ENCODE data around the gene YDJC.
"Not testable (repeated sequence)": the region's sequence is repeated elsewhere in the genome, so short reads cannot be mapped to it uniquely, and the experiment has no call there.

YDJC gene

GRCh38 chr22:21602579-21602978, 27.2 kb downstream of the YDJC start:
- no peak for DNase-seq

GRCh38 chr22:21599053-21599893, 30.5 kb downstream of the YDJC start:
- DNase-seq, result no peak

GRCh38 chr22:21598302-21598701, 31.5 kb downstream of the YDJC start:
- no peak for DNase-seq

GRCh38 chr22:21596356-21597135, 33.3 kb downstream of the YDJC start:
- not testable (repeated sequence) for DNase-seq

- no peak for DNase-seq
Measured at GRCh38 chr22:21594865-21595452, 34.9 kb downstream of the YDJC start.

- DNase-seq, result no peak
Measured at GRCh38 chr22:21593406-21594232, 36.2 kb downstream of the YDJC start.

- DNase-seq, result no peak
Measured at GRCh38 chr22:21592422-21592821, 37.4 kb downstream of the YDJC start.

- DNase-seq, result no peak
Measured at GRCh38 chr22:21591695-21592094, 38.1 kb downstream of the YDJC start.

GRCh38 chr22:21590809-21591641, 38.8 kb downstream of the YDJC start:
- DNase-seq, result no peak

GRCh38 chr22:21589396-21589795, 40.4 kb downstream of the YDJC start:
- DNase-seq, result no peak

GRCh38 chr22:21587803-21588611, 41.8 kb downstream of the YDJC start:
- peak; percentile 56 for DNase-seq

GRCh38 chr22:21585389-21585788, 44.4 kb downstream of the YDJC start:
- no peak for DNase-seq

GRCh38 chr22:21582801-21583740, 46.8 kb downstream of the YDJC start:
- no peak for DNase-seq

- not testable (repeated sequence) for DNase-seq
Measured at GRCh38 chr22:21581009-21581713, 48.7 kb downstream of the YDJC start.

- DNase-seq, result not testable (repeated sequence)
Measured at GRCh38 chr22:21580623-21581007, 49.2 kb downstream of the YDJC start.

GRCh38 chr22:21579474-21579851, 50.4 kb downstream of the YDJC start:
- DNase-seq, result no peak
